Endothelial cell of umbilical vein (primary cell): ENCODE data around the gene SLC38A2. TPM values are rescaled to one million over a fixed set of nuclear protein-coding genes. Genes with fewer than 3 reads are reported as not detected.

ENCODE experiments used
- BruUV-seq: library from RNA; stranded (reverse); fragments of 400-500 nt; replicated peaks from 2 replicates; lab custom pipeline; 2021; lab: Mats Ljungman, UMichigan
- CTCF ChIA-PET: fragments of 300-600, 350-600 bp; sonication (Branson Sonifier 250); formaldehyde crosslinking; loops from one replicate; lab custom pipeline; 2021; ENCODE audit warnings: antibody characterized with exemption, inconsistent platforms; lab: Charles Lee
- POLR2A ChIA-PET: fragments of 300-600, 350-600 bp; sonication (Branson Sonifier 250); formaldehyde crosslinking; loops from one replicate; lab custom pipeline; 2021; ENCODE audit warnings: antibody characterized with exemption, inconsistent platforms; lab: Charles Lee
- DNase-seq: peaks from one replicate; pipeline ENCODE4 v3.0.0-alpha.2; 2011; ENCODE audit warnings: low read depth, low spot score
- FAIRE-seq: peaks from 2 replicates; lab custom pipeline; 2011; peaks lifted over from hg19 to GRCh38; lab: Jason Lieb, UNC
- H2AFZ ChIP-seq: 2 replicates; pipeline ENCODE4 v1.6.0; 2012; ENCODE audit warnings: low read depth, low read length, control low read depth, inconsistent platforms
- H3K27ac ChIP-seq: 2 replicates; pipeline ENCODE4 v1.5.1; 2011; ENCODE audit warnings: low read depth, mild to moderate bottlenecking, control low read depth, low read length, moderate library complexity; ENCODE audit not compliant: insufficient read depth
- H3K27me3 ChIP-seq, 2 experiments: 2 replicates each; pipeline versions ENCODE4 v1.6.0 to v1.6.1; 2011; ENCODE audit warnings: low read length in 2 of 2, mixed read lengths in 1 of 2; ENCODE audit not compliant: control insufficient read depth in 2 of 2, insufficient read depth in 2 of 2
- H3K36me3 ChIP-seq, 2 experiments: 2 replicates in 1 of 2; 3 replicates in 1 of 2; pipeline ENCODE4 v1.5.1; 2011; ENCODE audit warnings: low read length in 2 of 2, mild to moderate bottlenecking in 1 of 2, moderate library complexity in 1 of 2; ENCODE audit not compliant: control insufficient read depth in 2 of 2, insufficient read depth in 2 of 2; ENCODE audit errors: extremely low read depth in 1 of 2
- H3K4me1 ChIP-seq: 3 replicates; pipeline ENCODE4 v1.5.1; 2011; ENCODE audit warnings: mild to moderate bottlenecking, low read length; ENCODE audit not compliant: control insufficient read depth, insufficient read depth; ENCODE audit errors: extremely low read depth
- H3K4me2 ChIP-seq: 2 replicates; pipeline ENCODE4 v1.6.1; 2011; ENCODE audit warnings: low read length, control low read depth, mixed read lengths; ENCODE audit not compliant: insufficient read depth
- H3K4me3 ChIP-seq, 3 experiments: fragments of 200-600 bp in 1 of 3; sonication (generic), shearing (Covaris generic) in 1 of 3; replicated peaks in 1 of 3; 2 replicates each; pipeline ENCODE4 v1.5.1; 2011 to 2016; ENCODE audit warnings: control low read depth in 3 of 3, low read length in 3 of 3, mild to moderate bottlenecking in 2 of 3, inconsistent platforms in 1 of 3, low read depth in 1 of 3, moderate library complexity in 1 of 3; ENCODE audit not compliant: insufficient read depth in 1 of 3
- H3K79me2 ChIP-seq: 2 replicates; pipeline ENCODE4 v1.6.0; 2012; ENCODE audit warnings: low read length, inconsistent platforms; ENCODE audit not compliant: control insufficient read depth, insufficient read depth
- H3K9ac ChIP-seq: replicated peaks from 2 replicates; pipeline ENCODE3; 2011; ENCODE audit warnings: low read length, control low read depth; ENCODE audit not compliant: insufficient read depth; ENCODE audit errors: extremely low read depth
- H3K9me1 ChIP-seq: replicated peaks from 3 replicates; pipeline ENCODE4 v1.6.0; 2011; ENCODE audit warnings: mild to moderate bottlenecking, low read length; ENCODE audit not compliant: control insufficient read depth, insufficient read depth; ENCODE audit errors: extremely low read depth
- H3K9me3 ChIP-seq: replicated peaks from 2 replicates; pipeline ENCODE4 v1.5.1; 2012; ENCODE audit warnings: low read length, inconsistent platforms; ENCODE audit not compliant: control insufficient read depth, insufficient read depth
- H4K20me1 ChIP-seq: replicated peaks from 2 replicates; pipeline ENCODE3; 2011; ENCODE audit warnings: mild to moderate bottlenecking, low read length; ENCODE audit not compliant: control insufficient read depth, insufficient read depth; ENCODE audit errors: extremely low read depth
- CTCF ChIP-seq, 2 donors: IDR thresholded peaks; 1 replicate in 1 of 2; 2 replicates in 1 of 2; pipeline ENCODE4 v1.5.1; 2011; ENCODE audit warnings: low read length in 2 of 2, mild to moderate bottlenecking in 2 of 2, moderate library complexity in 2 of 2, control low read depth in 1 of 2, inconsistent platforms in 1 of 2, low read depth in 1 of 2; ENCODE audit not compliant: insufficient read depth in 1 of 2; ENCODE audit errors: extremely low read depth in 1 of 2
- EZH2 ChIP-seq: IDR thresholded peaks from 2 replicates; pipeline ENCODE4 v1.6.1; 2012; ENCODE audit warnings: borderline replicate concordance, low read depth, mild to moderate bottlenecking, moderate library complexity, low read length, inconsistent platforms; ENCODE audit not compliant: severe bottlenecking
- FOS ChIP-seq: IDR thresholded peaks from 2 replicates; pipeline ENCODE4 v1.6.1; 2011; ENCODE audit warnings: mild to moderate bottlenecking, low read length, moderate library complexity, borderline replicate concordance; ENCODE audit not compliant: insufficient read depth
- GATA2 ChIP-seq: IDR thresholded peaks from 2 replicates; pipeline ENCODE4 v1.7.0; 2011; ENCODE audit warnings: low read depth, mild to moderate bottlenecking, moderate library complexity, mixed read lengths, low read length; ENCODE audit not compliant: insufficient read length, insufficient read depth
- JUN ChIP-seq: IDR thresholded peaks from 2 replicates; pipeline ENCODE4 v1.6.1; 2011; ENCODE audit warnings: borderline replicate concordance, low read depth; ENCODE audit not compliant: insufficient read length, insufficient read depth
- MAX ChIP-seq: IDR thresholded peaks from 2 replicates; pipeline ENCODE4 v1.6.1; 2011; ENCODE audit not compliant: insufficient read depth, insufficient read length
- MYC ChIP-seq: IDR thresholded peaks from one replicate; pipeline ENCODE4 v1.6.1; 2011; ENCODE audit warnings: mild to moderate bottlenecking, low read depth, low read length
- POLR2A ChIP-seq: IDR thresholded peaks from 2 replicates; pipeline ENCODE4 v1.6.1; 2012; ENCODE audit warnings: low read depth, mild to moderate bottlenecking, control low read depth, low read length
- POLR2AphosphoS5 ChIP-seq: IDR thresholded peaks from 2 replicates; pipeline ENCODE4 v1.6.1; 2012; ENCODE audit warnings: low read depth, mild to moderate bottlenecking, control low read depth, low read length, moderate library complexity; ENCODE audit not compliant: insufficient read depth
- dilution Hi-C: fragments of 300-500 bp; cut with MboI; formaldehyde crosslinking; loops from one replicate; pipeline ENCODE4 v1.15.0; 2019; ENCODE audit warnings: low sequenced_read_pairs; ENCODE audit not compliant: extremely low pct_ligation_motif_present
- intact Hi-C: fragments of 100-400 bp; cut with micrococcal nuclease; formaldehyde crosslinking; loops from one replicate; pipeline ENCODE4 v1.10.0; 2022
- polyA plus RNA-seq, 4 experiments: library from polyadenylated mRNA; depleted of rRNA in 3 of 4; stranded (reverse) in 3 of 4; unstranded in 1 of 4; fragments of >200 nt; gene quantifications; 2 replicates each; pipeline versions ENCODE4 v1.2.1 to v1.2.3, GENCODE V29; 2011 to 2012; ENCODE audit warnings: missing spikeins in 1 of 4
- total RNA-seq: library from RNA; stranded (reverse); gene quantifications from 2 replicates; pipeline ENCODE4 v1.2.3, GENCODE V29; 2021

SLC38A2 gene
- total and polyA plus RNA-seq, 2 donors (not counting 3 experiments of a cell fraction or from before 2014, with no cell fraction given), result 267 to 427 TPM

GRCh38 chr12:46362895-46363581, 9.5 kb downstream of the SLC38A2 start:
- ChIA-PET CTCF (interaction anchor here (1.0 to 2.9 kb wide), 5 partner anchors 238 to 658 kb away, joined by 3 to 12 read pairs (median 8); no protein-coding TSS in a partner anchor), POLR2A (interaction anchor here (1.4 kb wide), 1 partner anchor 9 kb away, joined by 3 read pairs; no protein-coding TSS in a partner anchor)
- intact Hi-C loops (no loop called here), dilution Hi-C loops (no loop called here)
- Histone ChIP-seq H3K9me3 (no peaks in the 10 kb centered on the region), H3K4me2 (no peak overlapping the region), H3K4me1 (peaks cover 44% of the 10 kb centered on the region), H3K9ac (no peak overlapping the region), H3K27ac (no peak overlapping the region), H2AFZ (no peak overlapping the region), H3K4me3 (no peak overlapping the region), H3K79me2 (peaks cover 41% of the 10 kb centered on the region), H3K9me1 (no peaks in the 10 kb centered on the region), H4K20me1 (peaks cover 51% of the 10 kb centered on the region), H3K36me3 (peaks cover 45 to 90% of the 10 kb centered on the region in 2 experiments), H3K27me3 (no peaks in the 10 kb centered on the region)
- FAIRE-seq (no peak), DNase-seq (no peak)
- no TSS peak for BruUV-seq
- TF ChIP-seq JUN (no peak), MYC (no peak), FOS (no peak), CTCF (IDR thresholded peaks at IDR 0.05; ENCODE audit: extremely low read depth in 1 of 2, insufficient read depth in 1 of 2, low read depth in 1 of 2, low read length in 2 of 2) (no peak), EZH2 (no peak), POLR2AphosphoS5 (no peak), MAX (no peak), GATA2 (no peak), POLR2A (no peak)
